Measurements from ENCODE around the gene MYH16.
"Not testable (repeated sequence)": the region's sequence is repeated elsewhere in the genome, so short reads cannot be mapped to it uniquely, and the experiment has no call there.

MYH16 gene

DNA sequence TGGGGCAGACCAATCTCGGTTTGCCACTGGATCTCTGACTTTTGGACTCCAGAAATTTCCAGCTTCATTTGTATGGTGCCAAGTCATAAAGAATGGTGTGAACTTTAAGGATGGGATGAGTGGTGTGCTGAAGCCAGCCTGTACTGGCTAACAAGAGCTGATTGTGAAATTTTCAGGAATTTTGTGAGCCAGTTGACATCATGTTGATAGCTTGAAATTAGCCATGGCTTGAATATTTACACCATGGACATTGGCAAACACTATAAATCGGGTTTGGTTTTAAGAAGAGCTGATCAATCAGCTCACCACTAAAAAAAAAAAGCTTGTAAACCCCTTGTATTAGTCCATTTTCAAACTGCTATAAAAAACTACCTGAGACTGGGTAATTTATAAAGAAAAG lies 14.1 kb upstream of the MYH16 start:
- no peak for DNase-seq (ENCODE audit: low read depth)

DNA sequence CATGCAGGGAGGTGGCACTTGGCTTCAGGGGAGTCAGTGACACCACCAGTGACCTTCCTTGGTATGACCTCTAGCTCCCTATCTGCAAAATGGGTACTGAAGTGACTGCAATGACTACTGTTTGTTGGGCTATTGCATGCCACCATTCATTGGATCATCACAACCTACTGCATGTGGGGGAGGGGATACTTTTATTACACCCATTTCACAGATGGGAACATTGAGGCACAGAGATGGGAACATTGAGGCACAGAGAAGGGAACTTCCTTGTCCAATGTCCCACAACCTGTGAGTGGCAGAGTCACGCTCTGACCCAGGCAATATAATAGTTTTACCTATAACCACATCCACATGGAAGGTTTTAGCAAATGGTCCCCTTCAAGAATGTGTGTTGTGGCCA lies 12.2 kb upstream of the MYH16 start:
- DNase-seq (ENCODE audit: low read depth) = no peak

DNA sequence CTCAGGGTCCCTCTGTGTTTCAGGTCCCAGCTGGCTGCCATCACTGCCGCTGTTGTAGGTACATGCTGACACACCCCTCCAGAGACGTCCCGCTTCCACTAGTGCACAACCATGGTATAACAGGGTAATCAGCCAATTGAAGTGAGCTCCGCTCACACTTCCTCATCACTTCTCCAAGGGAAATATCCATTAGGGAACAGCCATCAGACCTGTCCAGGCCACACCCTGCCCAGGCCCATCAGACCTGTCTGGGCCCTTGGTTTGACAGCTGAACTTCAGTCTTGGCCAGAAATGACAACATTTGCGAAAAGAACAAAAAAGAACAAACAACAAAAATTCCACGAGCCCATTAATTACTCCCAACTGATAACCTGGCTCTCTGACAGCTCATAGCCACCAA lies 11.0 kb upstream of the MYH16 start:
- DNase-seq (ENCODE audit: low read depth) = no peak

DNA sequence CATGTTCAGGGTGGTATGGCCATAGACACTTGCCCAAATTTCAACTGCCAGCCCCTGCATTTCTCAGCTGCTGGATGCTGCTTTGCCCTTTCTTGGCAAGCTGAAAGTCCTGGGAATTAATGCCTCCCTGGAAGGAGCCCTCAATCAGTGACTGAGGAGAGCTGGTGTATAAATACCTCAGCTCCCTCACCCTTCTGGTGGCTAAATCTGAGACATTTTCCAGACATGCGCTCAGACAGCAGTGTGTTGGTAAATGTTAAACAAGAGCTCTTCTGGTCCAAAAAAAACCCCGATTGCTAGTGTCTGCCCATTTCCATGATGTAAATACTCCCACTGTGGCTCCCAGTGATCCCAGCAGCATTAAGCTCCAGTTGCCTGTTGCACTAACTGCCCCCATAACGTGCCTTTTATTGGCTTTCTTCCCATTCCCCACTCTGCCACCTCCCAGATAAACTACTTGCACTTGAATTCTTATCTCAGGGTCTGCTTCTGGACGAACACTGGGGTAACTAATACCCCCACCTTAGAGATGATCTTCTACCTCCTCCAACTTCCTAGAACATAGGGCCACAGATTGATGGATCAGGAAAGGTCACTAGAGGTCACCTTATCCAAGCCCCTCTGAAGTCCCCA lies 6.7 kb upstream of the MYH16 start:
- no peak for DNase-seq (ENCODE audit: low read depth)

DNA sequence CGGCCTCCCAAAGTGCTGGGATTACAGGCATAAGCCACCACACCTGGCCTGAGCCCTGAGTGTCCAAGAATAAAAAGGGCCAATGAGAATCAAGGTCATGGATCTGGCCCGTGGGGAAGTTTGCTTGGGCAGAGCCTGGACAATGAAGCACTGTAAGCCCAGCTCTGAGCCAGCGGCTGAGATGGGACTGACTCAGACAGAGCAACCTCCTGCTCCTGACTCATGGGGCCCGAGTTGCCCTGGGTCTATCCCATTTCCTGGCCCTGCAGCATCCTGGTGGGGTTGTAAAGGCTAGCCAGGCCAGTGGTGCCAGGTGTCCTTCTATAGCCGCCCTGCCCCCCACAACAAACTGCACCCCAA lies 5.2 kb upstream of the MYH16 start:
- no peak for DNase-seq (ENCODE audit: low read depth)

DNA sequence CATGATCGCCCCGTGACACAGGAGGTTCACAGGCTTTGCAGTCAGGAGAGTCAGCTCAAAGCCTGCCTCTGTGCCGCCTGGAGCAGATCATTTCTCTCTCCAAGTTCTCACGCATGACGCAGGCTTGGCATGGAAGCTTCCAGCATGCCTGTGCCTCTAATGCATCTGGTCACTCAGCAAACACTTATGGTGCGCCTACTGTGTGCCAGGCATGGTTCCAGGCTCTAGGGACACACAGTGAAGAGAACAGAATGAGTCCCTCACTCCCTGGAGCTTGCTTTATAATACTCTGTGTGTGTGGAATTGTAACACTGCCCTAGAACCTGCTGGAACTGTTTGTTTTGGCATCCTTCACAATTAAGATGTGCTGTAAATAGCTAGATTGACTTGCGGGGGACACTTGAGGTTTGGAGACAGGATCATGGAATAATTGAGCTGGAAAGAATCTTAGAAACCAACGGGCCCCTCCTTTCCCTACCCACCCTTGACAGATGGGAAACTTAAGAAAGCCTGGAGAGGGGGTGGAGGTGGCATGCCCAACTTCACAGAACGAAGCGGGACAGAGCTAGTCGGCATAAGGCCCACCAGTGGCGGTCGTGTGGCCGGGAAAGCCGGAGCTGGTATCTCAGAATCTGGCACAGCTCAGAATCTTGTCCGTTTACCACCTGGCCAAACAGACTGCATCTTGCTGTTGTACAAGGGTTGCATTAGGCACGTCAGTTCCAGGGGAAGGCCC lies 4.6 kb upstream of the MYH16 start:
- no peak for DNase-seq (ENCODE audit: low read depth)

DNA sequence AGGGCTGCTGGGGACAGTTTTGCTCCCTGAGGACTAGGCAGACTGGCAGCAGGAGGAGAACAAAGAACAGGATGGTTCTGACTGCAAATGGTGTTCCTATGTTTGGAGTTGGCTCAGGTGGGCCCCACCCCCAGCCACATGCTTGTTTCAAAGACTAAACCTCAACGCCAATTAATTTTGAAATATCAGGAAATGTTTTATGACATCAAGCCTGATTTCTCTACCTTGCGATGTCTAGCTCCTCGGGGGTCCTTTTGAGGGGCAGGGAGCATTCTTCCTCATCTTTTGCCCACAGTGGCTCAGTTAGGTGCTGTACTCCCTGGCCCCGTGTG lies 4.1 kb upstream of the MYH16 start:
- DNase-seq (ENCODE audit: low read depth) = no peak

DNA sequence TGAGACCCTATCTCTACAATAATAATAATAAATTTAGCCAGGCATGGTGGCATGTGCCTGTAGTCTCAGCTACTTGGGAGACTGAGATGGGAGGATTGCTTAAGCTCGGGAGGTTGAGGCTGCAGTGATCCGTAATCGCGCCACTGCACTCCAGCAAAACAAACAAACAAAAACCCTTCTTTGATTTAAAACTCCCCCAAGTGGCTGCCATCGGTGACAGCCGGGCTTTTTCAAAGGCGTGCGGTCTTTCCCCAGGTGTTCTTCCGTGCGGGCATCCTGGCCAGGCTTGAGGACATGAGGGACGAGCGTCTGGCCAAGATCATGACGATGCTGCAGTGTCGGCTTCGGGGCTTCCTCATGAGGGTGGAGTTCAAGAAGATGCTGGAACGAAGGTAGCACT lies 1.9 kb upstream of the MYH16 start:
- no peak for DNase-seq (ENCODE audit: low read depth)

DNA sequence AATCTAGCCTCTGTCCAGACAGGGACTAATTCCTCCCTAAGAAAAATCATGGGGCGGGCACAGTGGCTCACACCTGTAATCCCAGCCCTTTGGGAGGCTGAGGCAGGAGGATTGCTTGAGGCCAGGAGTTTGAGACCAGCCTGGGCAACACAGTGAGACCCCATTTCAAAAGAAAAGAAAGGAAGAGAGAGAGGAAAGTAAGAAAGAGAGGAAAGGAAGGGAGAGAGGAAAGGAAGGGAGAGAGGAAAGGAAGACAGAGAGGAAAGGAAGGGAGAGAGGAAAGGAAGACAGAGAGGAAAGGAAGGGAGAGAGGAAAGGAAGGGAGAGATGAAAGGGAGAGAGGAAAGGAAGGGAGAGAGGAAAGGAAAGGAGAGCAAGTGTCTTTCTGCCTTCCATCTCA lies 922 bp downstream of the MYH16 start:
- DNase-seq (ENCODE audit: low read depth) = not testable (repeated sequence)

DNA sequence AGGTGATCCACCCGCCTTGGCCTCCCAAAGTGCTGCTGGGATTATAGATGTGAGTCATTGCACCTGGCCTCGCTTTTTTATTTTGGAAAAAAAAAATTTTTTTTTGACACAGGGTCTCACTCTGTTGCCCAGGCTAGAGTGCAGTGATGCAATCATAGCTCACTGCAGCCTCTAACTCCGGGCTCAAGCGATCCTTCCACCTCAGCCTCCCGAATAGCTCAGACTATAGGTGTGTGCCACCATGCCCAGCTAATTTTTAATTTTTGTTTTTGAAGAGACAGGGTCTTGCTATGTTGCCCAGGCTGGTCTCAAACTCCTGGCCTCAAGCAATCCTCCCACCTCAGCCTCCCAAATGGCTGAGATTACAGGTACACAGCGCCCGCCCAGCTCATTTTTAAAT lies 2.3 kb downstream of the MYH16 start:
- not testable (repeated sequence) for DNase-seq (ENCODE audit: low read depth)

DNA sequence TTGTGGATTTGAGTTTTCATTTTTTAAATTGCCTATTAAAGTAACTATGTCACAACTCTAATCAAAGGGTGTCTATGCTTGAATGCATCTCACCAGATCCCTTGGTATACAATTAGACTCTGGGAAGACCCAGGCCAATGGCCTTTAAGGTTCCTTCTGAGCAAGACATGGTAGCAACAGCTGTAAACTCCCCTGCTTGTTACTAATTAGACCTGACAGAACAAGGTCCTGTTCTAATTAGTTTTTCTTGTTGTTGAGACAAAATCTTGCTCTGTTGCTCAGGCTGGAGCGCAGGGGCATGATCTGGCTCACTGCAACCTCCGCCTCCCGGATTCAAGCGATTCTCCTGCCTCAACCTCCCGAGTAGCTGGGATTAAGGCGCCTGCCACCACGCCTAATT lies 2.9 kb downstream of the MYH16 start:
- DNase-seq (ENCODE audit: low read depth) = no peak

DNA sequence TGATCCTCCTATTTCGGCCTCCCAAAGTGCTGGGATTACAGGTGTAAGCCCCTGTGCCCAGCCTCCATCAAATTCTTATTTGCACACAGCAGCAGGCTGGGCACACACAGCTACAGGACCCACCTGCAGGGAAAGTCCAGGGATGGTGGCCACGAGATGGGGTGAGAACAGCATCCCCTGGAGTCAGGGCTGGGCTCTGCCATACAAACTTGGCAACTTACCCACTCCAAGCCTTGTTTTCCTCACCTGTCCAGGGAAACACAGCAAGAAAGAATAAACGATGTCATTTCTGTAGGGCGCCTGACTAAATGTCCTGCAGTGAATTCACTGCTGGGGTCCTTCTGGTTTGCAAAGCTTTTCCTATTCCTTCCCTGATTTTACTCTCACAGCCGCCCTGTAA lies 5.5 kb downstream of the MYH16 start:
- DNase-seq (ENCODE audit: low read depth) = no peak

DNA sequence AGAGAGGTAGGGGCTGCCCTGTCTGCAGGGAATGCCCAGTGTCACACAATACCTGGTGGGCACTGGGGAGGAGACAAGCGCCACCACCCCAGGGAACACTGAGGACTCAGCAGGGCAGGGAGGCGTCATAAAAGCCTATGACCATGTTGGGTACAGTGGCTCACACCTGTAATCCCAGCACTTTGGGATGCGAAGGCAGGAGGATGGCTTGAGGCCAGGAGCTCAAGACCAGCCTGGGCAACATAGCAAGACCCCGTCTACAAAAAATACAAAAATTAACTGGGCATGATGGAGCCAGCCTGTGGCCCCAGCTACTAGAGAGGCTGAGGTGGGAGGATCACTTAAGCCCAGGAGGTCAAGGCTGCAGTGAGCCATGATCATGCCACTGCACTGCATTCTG lies 11.5 kb downstream of the MYH16 start:
- DNase-seq (ENCODE audit: low read depth) = not testable (repeated sequence)

DNA sequence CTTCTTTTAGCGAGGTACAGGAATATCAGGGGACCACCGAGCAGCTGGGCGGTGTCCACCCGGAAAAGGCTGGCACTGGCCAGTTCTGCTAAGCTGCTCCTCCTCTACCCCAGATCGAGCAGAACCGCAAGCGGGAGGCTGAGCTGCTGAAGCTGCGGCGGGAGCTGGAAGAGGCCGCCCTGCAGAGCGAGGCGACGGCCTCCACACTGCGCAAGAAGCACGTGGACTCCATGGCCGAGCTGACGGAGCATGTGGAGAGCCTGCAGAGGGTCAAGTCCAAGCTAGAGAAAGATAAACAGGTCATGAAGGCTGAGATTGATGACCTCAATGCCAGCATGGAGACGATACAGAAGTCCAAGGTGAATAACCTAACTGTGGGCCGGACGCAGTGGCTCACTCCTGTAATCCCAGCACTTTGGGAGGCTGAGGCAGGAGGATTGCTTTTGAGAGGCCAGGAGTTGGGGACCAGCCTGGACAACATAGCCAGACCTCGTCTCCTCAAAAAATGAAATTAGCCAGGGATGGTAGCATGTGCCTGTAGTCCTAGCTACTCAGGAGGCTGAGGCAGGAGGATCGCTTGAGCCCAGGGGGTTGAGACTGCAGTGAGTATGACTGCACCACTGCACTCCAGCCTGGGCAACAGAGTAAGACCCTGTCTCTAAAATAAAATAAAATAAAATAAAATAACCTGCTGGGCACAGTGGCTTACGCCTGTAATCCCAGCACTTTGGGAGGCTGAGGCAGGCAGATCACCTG lies 15.3 kb downstream of the MYH16 start:
- no peak for DNase-seq (ENCODE audit: low read depth)

DNA sequence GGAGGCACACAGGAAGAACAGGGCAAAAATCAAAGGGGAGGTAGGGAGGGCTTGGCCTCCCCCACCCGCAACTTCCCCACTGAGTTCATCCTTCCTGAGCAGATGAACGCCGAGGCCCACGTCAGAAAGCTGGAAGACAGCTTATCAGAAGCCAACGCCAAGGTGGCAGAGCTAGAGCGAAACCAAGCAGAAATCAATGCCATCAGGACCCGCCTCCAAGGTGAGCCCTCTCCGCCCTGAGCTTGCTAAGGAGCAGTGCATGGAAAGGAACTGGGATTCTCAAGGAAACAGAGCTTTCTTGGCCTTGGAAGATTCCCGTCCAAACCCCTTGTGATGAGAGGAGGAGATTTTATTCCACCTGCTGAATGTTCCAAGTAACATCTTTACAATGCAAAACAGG lies 16.5 kb downstream of the MYH16 start:
- no peak for DNase-seq (ENCODE audit: low read depth)

DNA sequence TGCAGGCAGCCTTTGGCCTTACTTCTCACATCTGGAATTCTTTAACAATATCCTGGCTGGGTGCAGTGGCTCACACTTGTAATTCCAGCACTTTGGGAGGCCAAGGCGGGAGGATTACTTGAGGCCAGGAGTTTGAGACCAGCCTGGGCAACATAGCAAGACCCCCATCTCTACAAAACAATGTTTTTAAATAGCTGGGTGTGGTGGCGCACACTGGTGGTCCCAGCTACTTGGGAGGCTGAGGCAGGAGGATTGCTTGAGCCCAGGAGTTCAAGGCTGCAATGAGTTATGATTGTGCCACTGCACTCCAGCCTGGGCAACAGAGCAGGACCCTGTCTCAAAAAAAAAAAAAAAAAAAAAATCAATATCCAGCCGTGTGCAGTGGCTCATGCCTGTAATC lies 17.5 kb downstream of the MYH16 start:
- DNase-seq (ENCODE audit: low read depth) = not testable (repeated sequence)

DNA sequence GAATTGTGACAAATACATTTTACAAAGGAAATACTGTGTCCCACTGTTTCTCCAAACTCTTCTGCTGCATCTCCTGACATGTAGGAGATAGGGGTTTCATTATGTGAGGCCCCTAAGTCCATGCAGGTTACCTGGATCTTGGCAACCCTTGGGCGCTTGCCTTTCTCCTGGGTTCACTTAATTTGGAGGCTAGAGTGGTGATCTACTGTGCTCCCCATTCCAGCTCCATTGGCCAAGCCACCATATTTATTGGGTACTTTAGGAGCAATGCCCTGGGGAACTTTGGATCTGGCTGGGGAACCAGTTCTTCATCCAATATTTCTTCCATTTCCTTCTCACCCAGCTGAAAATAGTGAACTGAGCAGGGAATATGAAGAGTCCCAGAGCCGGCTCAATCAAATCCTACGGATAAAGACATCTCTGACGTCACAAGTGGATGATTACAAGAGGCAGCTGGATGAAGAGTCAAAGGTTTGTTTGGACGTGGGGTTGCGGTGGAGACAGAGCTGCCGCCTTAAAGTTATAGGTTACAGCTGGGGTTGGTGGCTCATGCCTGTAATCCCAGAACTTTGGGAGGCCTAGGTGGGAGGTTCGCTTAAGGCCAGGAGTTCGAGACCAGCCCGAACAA lies 18.5 kb downstream of the MYH16 start:
- DNase-seq (ENCODE audit: low read depth) = no peak

DNA sequence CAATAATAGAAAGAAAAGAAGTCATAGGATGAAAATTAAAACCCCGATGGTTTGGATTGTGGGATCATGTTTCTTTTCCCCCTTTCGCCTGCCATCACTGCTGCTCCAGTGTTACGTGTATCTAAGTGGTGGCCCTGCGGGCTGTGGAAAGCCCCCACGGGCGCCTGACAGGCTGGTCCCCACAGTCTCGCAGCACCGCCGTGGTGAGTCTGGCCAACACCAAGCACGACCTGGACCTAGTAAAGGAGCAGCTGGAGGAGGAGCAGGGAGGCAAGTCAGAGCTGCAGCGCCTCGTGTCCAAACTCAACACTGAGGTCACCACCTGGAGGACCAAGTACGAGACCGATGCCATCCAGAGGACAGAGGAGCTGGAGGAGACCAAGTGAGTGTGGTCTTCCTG lies 19.5 kb downstream of the MYH16 start:
- DNase-seq (ENCODE audit: low read depth) = no peak

DNA sequence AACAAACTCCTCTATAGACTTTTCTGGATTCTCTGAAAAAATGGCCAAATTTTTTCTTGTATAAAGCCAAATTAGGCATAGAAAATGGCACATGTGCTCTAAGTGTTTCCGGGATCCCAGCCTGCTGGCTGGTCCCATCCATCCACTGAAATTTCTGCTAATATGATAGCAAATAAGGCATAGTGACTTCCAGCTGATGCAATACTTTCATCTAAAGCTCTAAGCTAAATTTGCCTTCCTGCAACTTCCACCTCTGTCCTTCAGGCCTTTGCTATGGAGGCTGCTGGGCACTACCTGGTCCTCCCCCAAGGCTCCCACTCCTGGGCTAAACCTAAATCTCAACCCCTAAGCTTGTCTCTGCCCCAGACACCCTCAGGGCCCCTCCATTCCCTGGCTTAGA lies 20.5 kb downstream of the MYH16 start:
- DNase-seq (ENCODE audit: low read depth) = no peak

DNA sequence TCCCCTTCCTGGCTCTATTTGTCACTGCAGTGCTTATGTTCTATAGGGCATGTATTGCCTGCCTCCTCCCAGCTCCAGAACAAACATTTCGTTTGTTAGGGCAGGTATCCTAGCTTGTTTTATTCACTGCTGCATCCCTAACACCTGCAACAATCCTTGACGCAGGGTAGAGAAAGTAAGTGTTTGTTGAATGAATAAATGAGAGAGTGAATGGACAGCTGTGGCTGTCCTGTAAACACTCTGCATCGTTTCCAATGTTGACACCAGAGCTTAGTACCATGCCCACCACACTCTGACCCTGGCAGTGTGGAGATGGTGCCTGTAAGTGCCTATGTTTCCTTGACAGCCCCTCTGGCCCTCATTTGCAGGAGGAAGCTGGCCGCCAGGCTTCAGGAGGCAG lies 21.0 kb downstream of the MYH16 start:
- no peak for DNase-seq (ENCODE audit: low read depth)

DNA sequence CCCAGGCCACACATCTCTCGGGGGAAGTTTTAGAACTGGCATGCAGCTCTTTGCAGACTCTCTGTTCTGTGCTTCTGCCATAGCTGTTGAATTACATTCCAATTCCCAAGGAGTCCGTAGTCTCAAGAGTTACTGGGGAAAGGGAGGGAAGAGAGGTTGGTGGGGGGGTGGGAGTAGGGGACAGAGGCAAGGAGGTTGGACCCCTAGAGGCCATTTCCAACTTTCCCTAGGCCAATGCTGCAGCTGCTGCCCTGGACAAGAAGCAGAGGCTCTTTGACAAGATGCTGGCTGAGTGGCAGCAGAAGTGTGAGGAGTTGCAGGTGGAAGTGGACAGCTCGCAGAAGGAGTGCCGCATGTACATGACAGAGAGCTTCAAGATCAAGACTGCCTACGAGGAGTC lies 23.8 kb downstream of the MYH16 start:
- DNase-seq (ENCODE audit: low read depth) = no peak

DNA sequence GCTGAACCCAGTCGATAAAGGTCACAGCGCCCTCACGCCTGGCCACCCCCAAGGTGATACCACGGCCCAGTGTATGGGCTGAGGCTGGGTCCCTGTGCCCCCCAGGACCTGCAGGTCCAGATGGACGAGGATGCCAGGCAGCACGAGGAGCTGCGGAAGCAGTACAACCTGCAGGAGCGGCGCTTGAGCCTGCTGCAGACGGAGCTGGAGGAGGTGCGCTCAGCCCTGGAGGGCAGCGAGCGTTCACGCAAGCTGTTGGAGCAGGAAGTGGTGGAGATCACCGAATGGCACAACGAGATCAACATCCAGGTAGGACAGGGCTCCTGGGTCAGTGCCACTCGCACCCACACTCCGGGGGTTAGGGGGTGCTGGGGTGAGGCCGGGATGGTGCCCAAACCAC lies 28.9 kb downstream of the MYH16 start:
- DNase-seq (ENCODE audit: low read depth) = no peak

Data from T-helper 22 cell (primary cell).